HG03139 (cell line): Measurements from ENCODE around the gene AMIGO3.
A peak's percentile ranks its signal among the peaks of the same experiment; 100 is the strongest.
"Not testable (repeated sequence)": the region's sequence is repeated elsewhere in the genome, so short reads cannot be mapped to it uniquely, and the experiment has no call there.

Experiments
- ATAC-seq: cut with Tn5 transposase; IDR thresholded peaks from one replicate; pipeline ENCODE4 v1.9.1; 2021; ENCODE audit not compliant: unreplicated experiment

AMIGO3 gene

GRCh38 chr3:49689908-49690624 is 29.4 kb downstream of the AMIGO3 start:
- ATAC-seq = not testable (repeated sequence)

DNA sequence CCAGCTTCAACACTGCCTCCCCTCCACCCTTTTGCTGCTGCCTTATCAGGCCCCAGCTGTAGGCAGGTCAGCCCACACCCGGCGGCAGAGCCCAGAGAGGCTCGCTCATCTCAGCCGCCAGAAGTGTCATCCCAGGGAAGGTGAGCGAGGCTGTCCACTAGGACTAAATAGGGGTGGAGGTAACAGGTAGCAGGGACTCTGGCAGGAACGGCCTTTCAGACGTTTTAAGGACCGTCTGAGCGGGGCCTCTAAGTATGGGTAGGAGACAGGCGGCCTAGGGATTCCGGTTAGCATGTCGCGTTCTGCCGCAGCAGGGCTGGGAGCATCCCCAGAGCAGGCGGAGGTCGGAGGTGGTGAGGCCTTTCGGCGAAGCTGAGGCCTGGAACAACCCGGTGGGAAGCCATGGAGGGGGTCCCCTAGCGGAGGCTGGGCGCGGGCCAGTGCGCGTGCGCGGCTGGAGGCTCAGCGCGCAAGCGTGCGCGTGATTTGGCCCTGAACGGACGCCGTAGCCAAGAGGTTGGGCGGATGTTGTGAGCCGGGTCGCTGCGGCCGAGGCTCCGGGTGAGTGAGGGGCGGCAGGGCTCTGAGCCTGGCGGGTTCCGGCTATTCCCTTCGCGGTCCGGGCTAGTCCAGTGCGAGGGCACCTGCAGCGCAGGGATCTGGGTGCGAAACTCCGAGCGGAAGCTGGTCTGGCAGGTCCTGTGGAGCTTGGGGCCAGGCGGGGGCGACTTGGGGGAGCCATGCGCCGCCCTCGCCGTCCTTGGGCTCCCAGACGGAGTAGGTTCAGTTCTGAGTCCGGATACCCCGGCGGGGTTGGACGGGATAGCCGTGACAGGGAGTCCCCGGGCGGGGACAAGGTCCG is 30.2 kb downstream of the AMIGO3 start, which contains the start of the genes MST1 and RNF123:
Gene MST1, minus strand, starts transcription at position 429 of the 862 bp plus-strand sequence. CDS start 783 bp downstream, outside the sequence.
Gene RNF123, plus strand, starts transcription at position 512 of the 862 bp plus-strand sequence. CDS start 1,609 bp downstream, outside the sequence.
- no peak for ATAC-seq

DNA sequence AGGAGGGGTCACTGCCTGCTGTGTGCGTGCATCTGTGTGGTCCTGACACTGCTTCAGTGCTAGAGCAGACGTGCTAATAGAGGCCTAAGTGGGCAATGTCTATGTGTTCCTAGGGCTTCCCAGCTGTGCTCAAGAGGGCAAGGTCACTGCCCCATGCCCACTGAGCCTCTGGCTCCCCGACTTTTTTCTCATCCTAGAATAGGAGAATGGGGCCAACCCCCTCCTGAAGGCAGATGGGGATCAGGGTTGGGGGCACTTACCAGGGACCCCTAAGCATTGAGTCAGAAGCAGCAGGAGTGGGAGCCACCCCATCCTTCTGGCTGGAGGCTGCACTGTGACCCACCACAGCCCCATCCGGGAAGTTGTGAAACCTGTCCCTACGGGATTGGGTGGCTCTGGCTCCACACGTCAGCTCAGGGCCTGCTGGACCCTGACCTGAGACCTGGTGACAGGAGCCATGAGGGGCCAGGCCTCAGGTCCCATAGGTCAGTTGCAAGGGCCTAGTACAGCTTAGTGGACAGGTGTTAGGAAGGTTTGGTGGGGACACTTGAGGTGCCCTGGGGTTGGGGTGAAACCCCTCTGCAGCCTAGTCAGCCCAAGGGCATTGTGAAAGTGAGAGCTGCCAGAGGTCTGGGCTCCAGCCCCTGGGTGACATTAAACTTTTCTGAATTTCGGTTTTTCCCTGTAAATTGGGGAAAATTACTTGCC is 31.0 kb downstream of the AMIGO3 start:
- not testable (repeated sequence) for ATAC-seq

DNA sequence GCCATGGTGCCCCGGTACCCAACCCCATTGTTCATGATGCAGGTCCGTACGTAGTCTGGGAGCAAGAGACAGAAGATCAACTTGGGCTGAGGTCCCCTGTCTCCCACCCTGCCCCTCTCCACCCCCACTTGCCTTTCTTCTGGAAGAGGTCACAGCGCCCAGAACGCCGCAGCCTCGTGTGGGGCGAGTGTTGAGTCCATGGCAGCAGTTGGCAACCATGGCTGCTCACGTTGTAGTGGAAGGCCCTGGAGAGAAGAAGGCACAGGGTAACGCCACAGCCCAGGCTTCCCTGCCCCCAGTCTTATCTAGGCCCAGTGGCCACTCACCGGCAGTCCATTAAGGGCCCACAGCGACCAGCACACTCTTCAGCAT is 32.1 kb downstream of the AMIGO3 start:
- not testable (repeated sequence) for ATAC-seq

- not testable (repeated sequence) for ATAC-seq
Observed at GRCh38 chr3:49686769-49687423, 32.6 kb downstream of the AMIGO3 start.

DNA sequence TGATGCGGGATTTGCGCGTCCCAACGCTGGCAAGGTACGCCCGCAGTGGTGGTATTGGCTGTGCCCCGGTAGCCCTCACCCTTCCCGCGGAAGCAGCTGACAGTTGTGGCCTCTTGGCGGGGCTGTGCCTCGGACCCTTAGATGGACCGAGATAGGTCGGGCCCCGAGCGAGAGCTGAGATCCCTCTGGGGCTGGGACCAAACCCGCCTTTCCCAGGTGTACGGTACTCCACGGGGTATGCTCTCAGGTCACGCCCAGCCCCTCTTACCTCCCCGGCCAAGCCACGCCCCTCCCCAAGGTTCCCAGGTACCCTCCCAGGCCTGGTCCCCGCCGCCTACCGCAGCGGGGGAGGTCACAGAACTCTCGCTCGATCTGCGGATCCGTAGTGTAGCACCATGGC is 33.1 kb downstream of the AMIGO3 start:
- ATAC-seq = not testable (repeated sequence)

DNA sequence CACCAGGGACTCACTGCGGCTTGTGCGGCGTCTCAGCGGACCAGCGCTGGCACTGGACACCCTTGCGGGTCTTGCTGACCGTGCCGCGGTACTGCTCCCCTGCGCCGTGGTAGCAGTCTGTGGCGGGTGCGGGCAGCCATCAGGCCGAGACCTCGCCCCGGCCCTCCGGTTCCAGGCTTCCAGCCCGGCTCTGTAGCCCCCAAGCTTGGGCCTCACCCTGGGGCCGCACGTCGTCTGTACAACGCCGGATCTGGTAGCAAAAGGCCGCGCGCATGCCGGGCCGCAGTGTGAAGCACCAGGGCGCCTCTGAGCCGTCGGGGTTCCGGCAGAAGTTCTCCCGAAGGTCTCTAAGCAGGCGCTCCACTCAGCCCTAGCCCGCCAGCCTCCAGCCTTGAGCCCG is 33.6 kb downstream of the AMIGO3 start:
- ATAC-seq = not testable (repeated sequence)

- ATAC-seq = not testable (repeated sequence)
Observed at GRCh38 chr3:49685103-49685502, 34.4 kb downstream of the AMIGO3 start.

- not testable (repeated sequence) for ATAC-seq
Observed at GRCh38 chr3:49684453-49684852, 35.0 kb downstream of the AMIGO3 start.

GRCh38 chr3:49683162-49683561 is 36.3 kb downstream of the AMIGO3 start:
- ATAC-seq = no peak

GRCh38 chr3:49681543-49681942 is 37.9 kb downstream of the AMIGO3 start:
- ATAC-seq = no peak

DNA sequence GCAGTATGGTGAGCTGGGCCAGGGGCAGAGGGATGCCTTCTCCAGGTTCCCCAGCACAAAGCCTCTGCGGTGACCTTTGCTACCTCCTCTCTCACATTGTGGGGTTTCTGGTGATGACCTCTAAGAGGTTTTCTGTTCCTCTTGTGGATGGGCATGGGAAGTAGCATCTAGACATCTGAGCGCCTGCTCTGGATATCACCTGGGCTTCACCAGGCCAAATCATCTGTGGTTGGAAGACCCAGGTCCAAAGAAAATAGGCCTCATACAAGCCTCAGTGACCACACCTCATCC is 38.3 kb downstream of the AMIGO3 start:
- ATAC-seq = no peak

DNA sequence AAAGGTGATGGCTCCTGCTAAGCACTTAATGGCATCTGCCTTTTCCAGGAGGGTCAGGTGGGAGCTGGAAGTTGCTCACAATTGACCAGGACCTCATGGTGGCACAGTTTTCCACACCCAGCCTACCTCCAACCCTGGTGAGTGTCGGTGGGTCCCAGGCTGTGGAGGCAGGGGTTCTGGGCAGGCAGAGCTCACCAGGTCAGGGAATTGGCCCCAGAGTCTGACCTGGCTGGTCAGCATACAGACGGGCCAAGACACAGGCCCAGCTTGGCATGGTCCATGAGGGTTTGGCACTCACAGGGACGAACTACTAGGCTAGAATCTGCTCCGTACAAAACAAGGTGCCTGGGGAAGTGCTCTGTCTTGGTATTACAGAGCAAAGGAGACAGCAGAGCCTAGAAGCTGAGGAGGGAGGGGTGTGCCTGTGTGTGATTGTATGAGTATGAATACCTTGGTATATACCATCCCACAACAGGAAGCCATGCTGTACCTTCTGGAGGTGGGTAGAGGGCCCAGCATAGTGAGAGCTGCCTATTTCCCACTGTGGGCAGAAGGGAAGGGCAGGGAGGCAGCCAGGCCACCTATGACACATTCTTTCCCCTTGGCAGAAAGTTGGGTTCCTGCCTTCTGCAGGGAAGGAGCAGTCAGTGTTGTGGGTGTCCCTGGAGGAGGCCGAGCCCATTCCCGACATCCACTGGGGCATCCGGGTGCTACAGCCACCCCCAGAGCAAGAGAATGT is 38.8 kb downstream of the AMIGO3 start:
- ATAC-seq = no peak

DNA sequence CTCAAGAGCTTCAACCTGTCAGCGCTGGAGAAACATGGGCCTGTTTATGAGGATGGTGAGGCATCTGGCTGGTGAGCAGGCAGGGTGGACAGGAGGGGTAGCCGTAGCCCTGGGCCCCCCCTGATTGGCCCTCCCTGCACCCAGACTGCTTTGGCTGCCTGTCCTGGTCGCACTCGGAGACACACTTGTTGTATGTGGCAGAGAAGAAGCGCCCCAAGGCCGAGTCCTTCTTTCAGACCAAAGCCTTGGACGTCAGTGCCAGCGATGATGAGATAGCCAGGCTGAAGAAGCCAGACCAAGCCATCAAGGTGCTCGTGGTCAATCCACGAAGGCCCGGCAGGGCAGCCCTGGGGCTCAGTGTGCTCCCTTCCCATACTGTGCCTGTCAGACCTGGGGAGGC is 43.6 kb downstream of the AMIGO3 start:
- ATAC-seq = no peak

GRCh38 chr3:49674497-49674983 is 44.9 kb downstream of the AMIGO3 start:
- ATAC-seq = peak; percentile 22

DNA sequence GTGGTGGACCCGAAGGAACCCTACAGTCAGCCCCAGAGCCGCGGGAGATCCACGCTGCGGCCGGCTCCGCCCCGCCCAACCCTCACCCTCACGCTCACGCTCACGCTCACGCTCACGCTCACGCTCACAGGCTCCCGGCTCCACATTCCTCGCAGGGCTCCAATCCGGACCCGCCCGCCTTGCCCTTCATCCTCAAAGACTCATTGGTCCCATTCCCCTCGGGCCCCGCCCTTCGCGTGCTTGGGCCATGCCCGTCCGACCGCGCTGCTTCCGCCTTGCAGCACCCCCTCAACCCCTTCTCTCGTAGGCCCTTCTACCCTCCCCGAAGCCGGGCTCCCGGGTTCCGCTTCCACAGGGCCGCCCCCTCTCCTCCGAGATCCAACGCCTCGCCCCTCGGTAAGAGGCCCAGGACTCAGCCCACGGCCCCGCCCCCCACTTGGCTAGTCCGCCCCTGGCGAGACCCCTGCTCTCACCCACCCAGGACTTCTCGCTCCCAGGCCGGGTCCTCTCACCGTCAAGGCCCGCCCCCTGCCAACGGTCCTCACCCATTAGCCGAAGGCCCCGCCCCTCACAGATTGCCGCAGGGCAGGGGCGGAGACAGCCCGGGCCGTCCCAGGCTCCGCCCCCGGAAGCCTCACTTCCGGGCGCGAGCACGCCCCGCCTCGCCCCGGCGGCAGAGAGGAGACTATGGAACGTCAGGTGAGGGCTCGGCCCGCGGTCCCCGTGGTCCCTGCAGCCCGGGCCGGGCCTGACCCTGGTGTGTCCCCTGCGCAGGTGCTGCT is 45.6 kb downstream of the AMIGO3 start, which contains the start of gene APEH:
Gene APEH, plus strand, starts transcription at position 637 of the 782 bp plus-strand sequence. Its CDS starts 51 bp downstream, at position 688.
- ATAC-seq = peak; percentile 73

DNA sequence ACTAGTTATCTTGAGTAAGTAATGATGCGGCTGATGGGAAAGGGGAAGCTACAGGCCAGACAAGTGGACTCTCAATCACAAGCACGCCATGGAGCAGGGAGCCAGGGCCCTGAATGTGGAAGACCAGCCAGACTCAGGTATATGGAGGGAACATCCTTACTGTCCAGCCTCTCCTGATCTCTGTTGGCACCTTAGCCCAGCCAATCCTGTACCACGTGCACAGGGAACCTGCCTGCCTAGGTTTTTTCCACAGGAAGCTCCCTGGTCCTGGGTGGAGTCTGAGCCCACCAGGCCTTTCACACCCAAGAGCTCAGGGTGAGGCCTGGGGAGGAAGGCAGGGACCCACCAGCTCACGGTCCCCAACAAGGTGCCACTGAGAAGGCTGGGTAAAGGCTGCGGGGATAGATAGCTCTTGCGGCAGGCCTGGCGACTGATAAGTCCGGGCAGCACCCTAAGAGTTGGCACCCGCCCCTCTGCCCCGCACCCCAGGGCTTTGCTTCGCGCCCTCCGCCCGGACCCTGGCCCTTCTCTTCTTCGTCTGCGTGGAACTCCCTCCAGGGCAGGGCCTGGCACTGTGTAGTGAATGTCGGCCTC is 46.3 kb downstream of the AMIGO3 start:
- ATAC-seq = no peak
